Hepatic stellate cell (primary cell): ENCODE data around the gene RCN1.

Experiments
- DNase-seq: peaks from one replicate; pipeline ENCODE4 v3.0.0; 2011; ENCODE audit warnings: low spot score

Gene RCN1

DNA sequence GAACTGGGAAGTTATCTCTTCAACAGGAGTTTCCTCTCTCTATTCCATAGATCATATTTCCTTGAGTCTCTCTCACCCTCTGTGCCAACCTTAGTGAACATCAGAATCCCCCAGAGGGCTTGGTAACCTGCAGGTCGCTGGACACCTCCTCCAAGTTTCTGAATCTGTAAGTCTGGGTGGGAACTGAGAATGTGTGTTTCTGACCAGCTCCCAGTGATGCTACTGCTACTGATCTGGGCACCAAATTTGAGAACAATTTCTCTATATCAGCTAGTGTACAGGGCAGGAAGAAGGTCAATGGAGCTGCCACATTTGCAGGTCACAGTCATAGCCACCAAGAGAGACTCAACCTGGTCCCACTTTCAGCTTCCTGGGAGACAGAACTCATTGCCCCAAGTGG, 62.9 kb downstream of the RCN1 start:
- no peak for DNase-seq

DNA sequence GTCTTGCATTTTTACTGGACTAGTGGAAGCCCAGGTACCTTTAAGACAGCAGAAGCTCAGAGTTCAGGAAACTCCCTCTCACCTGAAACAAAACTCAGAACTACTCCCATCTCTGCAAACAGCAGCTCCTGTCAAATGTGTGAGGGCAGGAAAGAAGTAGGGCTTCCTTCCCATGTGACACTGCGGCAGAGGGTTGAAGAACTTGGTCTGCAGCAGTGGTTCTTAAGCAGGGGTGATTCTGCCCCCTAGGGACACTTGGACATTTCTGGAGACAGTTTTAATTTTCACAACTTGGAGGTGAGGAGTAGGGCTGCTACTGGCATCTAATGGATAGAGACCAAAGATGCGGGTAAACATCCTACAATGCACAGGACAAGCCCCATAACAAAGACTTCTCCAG, 63.4 kb downstream of the RCN1 start:
- no peak for DNase-seq
